GM19452 (cell line): ENCODE measurements around the gene PRKCE.

ENCODE experiments used
- ATAC-seq: cut with Tn5 transposase; IDR thresholded peaks from one replicate; pipeline ENCODE4 v1.9.1; 2021; ENCODE audit not compliant: unreplicated experiment

Gene PRKCE

GRCh38 chr2:46173636-46174250 lies 522.3 kb downstream of the PRKCE start:
- ATAC-seq: no peak

GRCh38 chr2:46174345-46175170 lies 523.1 kb downstream of the PRKCE start:
- ATAC-seq: no peak

GRCh38 chr2:46175419-46175818 lies 523.9 kb downstream of the PRKCE start:
- ATAC-seq: no peak

- no peak for ATAC-seq
Observed at GRCh38 chr2:46177461-46178089, 526.1 kb downstream of the PRKCE start.

GRCh38 chr2:46179037-46179621 lies 527.7 kb downstream of the PRKCE start:
- ATAC-seq: no peak

GRCh38 chr2:46180189-46180588 lies 528.7 kb downstream of the PRKCE start:
- no peak for ATAC-seq

- ATAC-seq: no peak
Observed at GRCh38 chr2:46181306-46181705, 529.8 kb downstream of the PRKCE start.

- ATAC-seq: no peak
Observed at GRCh38 chr2:46181789-46182530, 530.5 kb downstream of the PRKCE start.

- ATAC-seq: no peak
Observed at GRCh38 chr2:46183426-46183825, 532.0 kb downstream of the PRKCE start.

- ATAC-seq: no peak
Observed at GRCh38 chr2:46184794-46185583, 533.5 kb downstream of the PRKCE start.

- ATAC-seq: peak; percentile 86
Observed at GRCh38 chr2:46187112-46187618, 535.7 kb downstream of the PRKCE start.

- no peak for ATAC-seq
Observed at GRCh38 chr2:46188041-46188716, 536.7 kb downstream of the PRKCE start.

- ATAC-seq: no peak
Observed at GRCh38 chr2:46193356-46193755, 541.9 kb downstream of the PRKCE start.

GRCh38 chr2:46193855-46194254 lies 542.4 kb downstream of the PRKCE start:
- no peak for ATAC-seq

GRCh38 chr2:46194856-46195255 lies 543.4 kb downstream of the PRKCE start:
- no peak for ATAC-seq

GRCh38 chr2:46195819-46196218 lies 544.3 kb downstream of the PRKCE start:
- ATAC-seq: no peak

GRCh38 chr2:46196871-46197462 lies 545.5 kb downstream of the PRKCE start:
- ATAC-seq: no peak

- ATAC-seq: no peak
Observed at GRCh38 chr2:46197672-46198071, 546.2 kb downstream of the PRKCE start.
